Stimulated activated CD8-positive, alpha-beta memory T cell treated with anti-CD3 and anti-CD28 coated beads, Interleukin-4, amount 100 ng/mL, for 1 hour (primary cell): ENCODE measurements around the gene NAT8.
"Not testable (repeated sequence)": the region's sequence is repeated elsewhere in the genome, so short reads cannot be mapped to it uniquely, and the experiment has no call there.

ENCODE experiments used
- DNase-seq, 2 donors: peaks; one replicate each; pipeline ENCODE4 v3.0.0-alpha.2; 2020; ENCODE audit warnings: low read depth in 2 of 2, low spot score in 1 of 2

The NAT8 gene, protein sequence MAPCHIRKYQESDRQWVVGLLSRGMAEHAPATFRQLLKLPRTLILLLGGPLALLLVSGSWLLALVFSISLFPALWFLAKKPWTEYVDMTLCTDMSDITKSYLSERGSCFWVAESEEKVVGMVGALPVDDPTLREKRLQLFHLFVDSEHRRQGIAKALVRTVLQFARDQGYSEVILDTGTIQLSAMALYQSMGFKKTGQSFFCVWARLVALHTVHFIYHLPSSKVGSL

DNA sequence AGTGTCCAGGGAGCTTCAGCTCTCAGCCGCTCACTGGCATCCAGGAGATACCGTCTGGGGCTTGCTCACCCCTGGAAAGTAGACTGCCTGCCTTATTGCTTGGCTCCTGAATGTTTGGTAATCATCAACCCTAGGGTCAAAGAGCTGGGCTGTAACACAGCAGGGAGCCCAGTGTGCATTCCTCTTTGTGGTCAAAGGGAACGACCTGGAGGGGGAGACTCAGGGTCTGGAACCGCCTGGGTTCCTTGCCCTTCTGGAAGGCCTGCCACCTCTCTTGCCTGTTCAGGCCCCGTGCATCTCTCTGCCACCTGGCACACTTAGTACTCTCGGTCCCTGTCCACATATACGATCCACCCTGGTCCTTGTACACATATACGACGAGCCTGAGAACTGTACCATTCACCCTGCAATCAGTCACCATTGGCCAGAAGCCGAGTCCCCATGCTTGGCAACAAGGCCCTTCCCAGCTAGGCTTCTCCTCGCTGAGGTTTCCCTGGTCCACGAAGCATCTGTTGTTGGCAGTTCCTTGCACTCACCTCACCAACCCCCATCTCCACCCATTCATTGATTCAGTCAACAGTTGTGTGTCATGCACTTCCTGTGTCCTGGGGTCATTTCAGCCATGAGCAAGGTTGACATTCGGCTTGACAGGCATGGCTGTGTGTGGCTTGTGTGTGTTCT is at the start of gene NAT8:
Gene NAT8 (minus strand): TSS at position 85 of the 681 bp plus-strand sequence. CDS start 794 bp downstream, outside the sequence.
- no peak for DNase-seq

DNA sequence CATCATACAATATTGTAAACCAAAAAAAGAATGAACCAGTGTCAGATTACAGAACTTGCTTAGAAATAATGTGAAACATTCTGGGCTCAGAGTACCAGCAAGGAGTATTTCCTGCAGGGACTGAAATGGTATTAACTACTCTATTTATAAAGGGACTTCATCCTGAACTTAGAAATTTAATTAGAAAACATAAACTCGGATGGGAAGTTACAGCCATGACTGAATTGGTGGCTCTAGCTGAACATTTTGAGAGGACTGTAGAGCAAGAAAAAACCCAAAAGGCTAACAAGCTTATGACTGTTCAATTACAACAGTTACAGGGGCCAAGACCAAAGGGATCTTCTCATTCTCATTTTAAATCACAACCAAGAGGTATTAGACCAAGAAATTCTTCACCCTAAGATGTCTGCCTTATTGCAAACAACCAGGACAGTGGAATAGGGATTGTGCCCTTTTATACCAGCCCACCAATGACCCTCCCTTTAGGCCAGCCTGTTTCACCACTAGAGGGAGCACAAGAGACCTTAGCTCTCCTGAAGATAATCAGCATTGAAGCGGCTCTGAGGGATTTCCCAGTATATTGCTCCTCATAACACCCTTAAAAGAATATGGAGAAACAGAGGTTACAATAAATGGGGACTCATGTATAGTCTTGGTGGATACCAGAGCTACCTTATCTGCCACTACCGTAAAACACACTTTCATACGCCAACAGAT is 48.3 kb upstream of the NAT8 start:
- not testable (repeated sequence) for DNase-seq

GRCh38 chr2:73688494-73688893 is 46.3 kb upstream of the NAT8 start:
- DNase-seq: not testable (repeated sequence)

DNA sequence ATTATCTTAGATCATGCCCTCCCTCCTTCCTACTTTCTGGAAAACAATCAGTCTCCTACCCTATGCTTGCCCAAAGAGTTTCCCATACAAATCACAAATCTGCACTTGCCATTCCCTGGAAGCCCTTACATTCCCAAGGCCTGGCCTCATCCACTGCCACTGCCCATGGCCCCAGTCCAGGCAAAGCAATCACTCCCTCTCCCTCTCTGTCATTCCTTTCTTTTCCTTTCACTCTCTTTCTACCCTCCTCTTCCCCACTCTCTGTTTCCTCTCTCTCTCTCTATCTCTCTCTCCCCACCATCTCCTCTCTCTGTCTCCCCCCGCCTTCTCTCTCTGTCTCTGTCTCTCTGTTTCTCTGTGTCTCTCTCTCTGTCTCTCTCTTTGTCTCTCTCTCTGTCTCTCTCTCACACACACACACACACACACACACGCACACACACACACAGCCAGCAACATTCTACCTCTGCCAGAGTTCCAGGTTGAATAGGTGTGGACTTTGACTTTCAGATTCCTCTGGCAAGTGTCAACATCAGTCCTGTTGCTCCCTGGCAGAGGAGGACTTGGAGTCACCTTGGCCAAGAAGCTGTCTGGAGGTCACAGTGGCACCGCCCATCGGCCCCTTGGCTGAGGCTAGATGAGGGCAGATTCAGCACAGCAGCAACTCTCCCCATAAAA is 43.7 kb upstream of the NAT8 start:
- no peak for DNase-seq

GRCh38 chr2:73684905-73685304 is 42.7 kb upstream of the NAT8 start:
- not testable (repeated sequence) for DNase-seq

DNA sequence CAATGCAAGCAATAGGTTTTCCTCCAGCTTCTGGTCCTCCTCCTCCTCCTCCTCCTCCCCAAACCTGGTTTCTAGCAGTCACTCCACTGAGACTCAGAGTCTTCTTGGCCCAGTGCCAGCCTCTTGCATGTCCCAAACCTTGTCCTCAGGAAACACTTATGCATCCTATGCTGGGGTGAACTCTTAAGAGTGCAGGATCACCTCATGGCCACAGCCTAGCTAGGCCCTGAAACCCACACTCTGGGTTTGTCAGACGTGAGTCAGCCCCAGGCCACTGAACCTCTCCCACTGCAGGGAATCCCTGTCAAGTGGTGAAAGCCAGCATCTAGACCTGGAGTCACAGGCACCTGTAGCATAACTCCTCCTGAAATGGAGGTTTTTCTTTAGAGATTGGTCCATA is 42.1 kb upstream of the NAT8 start:
- DNase-seq: not testable (repeated sequence)

GRCh38 chr2:73679951-73680571 is 37.8 kb upstream of the NAT8 start:
- not testable (repeated sequence) for DNase-seq

DNA sequence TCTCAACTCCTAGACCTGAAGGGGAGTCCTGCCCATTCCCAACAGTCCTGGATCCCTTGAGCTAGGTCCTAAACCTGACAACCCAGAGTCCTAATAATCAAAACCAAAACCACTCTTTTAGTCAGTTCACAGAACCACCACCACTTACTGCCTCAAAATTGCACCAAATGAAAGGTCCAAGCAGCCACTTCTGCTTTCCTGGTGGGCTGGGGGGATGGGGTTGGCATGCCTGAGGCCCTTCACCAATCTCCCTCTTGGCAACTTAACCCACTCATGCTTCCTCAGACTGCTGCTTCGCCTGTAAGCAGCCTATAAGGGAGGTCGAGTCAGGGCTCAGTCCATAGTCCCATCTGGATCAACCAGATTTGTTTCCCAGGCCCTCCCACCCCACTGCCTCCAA is 37.0 kb upstream of the NAT8 start:
- DNase-seq: not testable (repeated sequence)

DNA sequence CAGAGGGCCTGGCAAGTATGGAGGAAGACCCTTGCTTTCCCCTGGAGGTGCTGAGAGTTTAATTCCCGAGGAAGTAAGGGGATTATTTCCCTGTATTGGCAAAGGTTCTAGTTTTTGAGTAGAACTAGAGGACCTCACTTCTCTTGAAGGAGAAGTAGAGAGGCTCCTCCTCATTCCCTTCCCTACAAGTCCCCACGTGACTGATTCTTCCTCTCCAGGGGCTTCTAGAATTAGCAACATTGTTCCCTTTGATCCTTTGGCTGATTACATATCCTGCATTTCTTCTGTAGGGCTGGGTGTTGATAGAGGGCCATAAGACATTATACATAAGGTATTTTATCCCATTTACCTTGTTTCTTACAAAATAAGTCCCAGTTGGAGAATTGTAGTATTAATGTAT is 35.8 kb upstream of the NAT8 start:
- not testable (repeated sequence) for DNase-seq

DNA sequence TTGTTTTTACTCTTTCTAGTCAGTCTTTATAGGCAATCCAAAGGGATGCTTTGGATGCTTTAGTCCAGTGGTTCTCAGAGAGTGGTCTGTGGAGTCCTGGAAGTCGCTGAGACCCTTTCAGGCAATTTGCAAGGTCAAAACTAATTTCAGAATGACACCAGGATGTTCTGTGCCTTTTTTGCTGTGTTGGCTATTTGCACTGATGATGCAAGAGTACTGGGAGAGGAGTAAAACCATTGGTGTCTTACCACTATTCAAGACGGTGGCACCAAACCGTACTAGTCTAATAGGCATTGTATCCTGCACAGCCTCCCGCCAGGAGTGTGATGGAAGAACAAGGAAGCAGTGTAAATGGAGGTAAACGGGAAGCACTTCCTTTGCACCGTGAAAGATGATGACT is 34.0 kb upstream of the NAT8 start:
- not testable (repeated sequence) for DNase-seq

- not testable (repeated sequence) for DNase-seq
Observed at GRCh38 chr2:73674696-73675157, 32.5 kb upstream of the NAT8 start.

DNA sequence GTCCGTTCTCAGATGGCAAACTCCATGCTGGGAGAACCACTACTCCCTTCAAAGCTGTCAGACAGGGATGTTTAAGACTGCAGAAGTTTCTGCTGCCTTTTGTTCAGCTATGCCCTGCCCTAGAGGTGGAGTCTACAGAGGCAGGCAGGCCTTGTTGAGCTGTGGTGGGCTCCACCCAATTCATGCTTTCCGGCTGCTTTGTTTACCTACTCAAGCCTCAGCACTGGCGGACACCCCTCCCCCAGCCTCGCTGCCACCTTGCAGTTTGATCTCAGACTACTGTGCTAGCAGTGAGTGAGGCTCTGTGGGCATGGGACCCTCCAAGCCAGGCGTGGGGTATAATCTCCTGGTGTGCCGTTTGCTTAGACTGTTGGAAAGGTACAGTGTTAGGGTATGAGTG is 27.8 kb upstream of the NAT8 start:
- DNase-seq: not testable (repeated sequence)

DNA sequence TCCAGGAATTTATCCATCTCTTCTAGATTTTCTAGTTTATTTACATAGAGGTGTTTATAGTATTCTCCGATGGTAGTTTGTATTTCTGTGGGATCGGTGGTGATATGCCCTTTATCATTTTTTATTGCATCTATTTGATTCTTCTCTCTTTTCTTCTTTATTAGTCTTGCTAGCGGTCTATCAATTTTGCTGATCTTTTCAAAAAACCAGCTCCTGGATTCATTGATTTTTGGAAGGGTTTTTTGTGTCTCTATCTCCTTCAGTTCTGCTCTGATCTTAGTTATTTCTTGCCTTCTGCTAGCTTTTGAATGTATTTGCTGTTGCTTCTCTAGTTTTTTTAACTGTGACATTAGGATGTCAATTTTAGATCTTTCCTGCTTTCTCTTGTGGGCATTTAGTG is 25.0 kb upstream of the NAT8 start:
- DNase-seq: not testable (repeated sequence)

DNA sequence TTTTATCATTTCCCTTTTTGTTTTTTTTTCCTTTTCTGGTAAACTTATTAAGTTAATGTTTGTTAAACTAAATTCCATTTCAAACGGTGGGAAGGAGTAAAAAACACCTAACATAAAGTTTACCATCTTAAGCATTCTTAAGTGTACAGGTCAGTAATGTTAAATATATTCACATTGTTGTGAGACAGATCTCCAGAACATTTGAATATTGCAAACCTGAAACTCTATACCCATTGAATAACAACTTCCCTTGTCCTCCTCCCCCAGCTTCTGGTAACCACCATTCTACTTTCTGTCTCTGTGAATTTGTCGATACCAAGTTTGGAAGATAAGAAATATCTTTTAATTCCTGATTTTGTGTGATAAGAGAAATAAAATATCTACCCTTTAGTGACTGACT is 12.0 kb upstream of the NAT8 start:
- DNase-seq: no peak

GRCh38 chr2:73652348-73652747 is 10.1 kb upstream of the NAT8 start:
- DNase-seq: no peak

GRCh38 chr2:73651591-73652230 is 9.5 kb upstream of the NAT8 start:
- no peak for DNase-seq

DNA sequence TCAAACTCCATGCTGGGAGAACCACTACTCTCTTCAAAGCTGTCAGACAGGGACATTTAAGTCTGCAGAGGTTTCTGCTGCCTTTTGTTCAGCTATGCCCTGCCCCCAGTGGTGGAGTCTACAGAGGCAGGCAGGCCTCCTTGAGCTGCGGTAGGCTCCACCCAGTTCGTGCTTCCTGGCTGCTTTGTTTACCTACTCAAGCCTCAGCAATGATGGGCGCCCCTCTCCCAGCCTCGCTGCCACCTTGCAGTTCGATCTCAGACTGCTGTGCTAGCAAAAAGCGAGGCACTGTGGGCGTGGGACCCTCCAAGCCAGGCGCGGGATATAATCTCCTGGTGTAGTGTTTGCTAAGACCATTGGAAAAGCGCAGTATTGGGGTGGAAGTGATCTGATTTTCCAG is 5.5 kb upstream of the NAT8 start:
- not testable (repeated sequence) for DNase-seq

DNA sequence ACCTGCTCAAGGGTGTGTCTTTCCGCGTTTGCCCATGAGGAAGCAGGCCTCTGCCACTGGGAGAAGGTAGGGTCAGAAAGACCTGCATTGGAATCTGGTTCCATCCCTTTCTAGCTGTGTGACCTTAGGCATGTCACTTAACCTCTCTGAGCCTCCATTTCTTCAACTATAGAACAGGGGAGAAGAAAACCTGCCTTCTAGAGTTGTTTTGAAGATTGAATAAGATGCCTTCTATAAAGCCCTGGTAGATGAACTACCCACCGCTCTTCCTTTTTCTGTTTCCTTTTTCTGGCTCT is 507 bp downstream of the NAT8 start:
- no peak for DNase-seq

DNA sequence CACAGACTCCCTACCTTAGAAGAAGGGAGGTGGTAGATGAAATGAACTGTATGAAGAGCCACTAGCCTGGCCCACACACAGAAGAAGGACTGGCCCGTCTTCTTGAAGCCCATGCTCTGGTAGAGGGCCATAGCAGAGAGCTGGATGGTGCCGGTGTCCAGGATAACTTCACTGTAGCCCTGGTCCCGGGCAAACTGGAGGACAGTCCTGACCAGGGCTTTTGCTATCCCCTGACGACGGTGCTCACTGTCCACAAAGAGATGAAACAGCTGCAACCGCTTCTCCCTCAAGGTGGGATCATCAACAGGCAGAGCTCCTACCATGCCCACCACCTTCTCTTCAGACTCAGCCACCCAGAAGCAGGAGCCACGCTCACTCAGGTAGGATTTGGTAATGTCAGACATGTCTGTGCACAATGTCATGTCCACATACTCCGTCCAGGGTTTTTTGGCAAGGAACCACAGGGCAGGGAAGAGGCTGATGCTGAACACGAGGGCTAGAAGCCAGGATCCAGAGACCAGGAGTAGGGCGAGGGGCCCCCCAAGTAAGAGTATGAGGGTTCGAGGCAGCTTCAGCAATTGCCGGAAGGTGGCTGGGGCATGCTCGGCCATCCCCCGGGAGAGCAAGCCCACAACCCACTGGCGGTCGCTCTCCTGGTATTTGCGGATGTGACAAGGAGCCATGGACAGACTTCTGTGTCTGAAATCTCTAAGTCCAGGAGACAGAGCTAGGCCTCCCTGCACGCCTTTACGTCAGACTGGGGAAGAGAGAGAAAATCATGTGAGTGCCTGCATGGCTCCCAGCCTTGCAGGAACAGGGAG is 1.1 kb downstream of the NAT8 start:
- DNase-seq: no peak

DNA sequence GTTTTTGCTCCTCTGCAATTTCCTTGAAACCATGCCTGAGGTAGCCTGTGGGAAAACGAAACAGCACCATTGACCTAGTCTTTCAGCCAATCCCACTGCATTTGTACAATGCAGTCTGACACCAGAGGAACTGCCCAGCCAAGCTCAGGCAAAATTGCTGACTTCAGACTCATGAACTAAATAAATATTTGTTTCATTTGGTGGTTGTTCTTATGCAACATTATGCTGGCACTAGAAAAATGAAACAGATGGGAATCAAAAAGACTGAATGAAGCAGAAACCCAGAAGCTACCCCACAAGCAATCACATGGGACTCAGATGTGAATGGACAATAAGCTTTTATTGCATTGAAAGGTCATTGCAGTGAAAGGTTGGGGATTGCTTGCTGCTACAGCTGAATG is 1.7 kb downstream of the NAT8 start:
- no peak for DNase-seq
